ENCODE measurements around the gene VTI1A.

GRCh38 chr10:112526139-112526538 is 79.1 kb downstream of the VTI1A start:
- TF ChIP-seq POLR2AphosphoS5 (IDR thresholded peaks at IDR 0.05; ENCODE audit: borderline replicate concordance, low read depth, low read length), result no peak
- no peak for TF ChIP-seq FOXP2 (optimal IDR thresholded peaks at IDR 0.05; ENCODE audit: control extremely low read depth, extremely low read length, insufficient read depth)

Measured in SK-N-MC (cell line).